LNCaP clone FGC (cell line): Measurements from ENCODE around the gene MAN1C1.

Experiments used
- DNase-seq: peaks from one replicate; pipeline ENCODE4 v3.0.0-alpha.2; 2011; ENCODE audit warnings: low read depth
- H3K4me3 ChIP-seq: 2 replicates; pipeline ENCODE4 v1.5.1; 2011; ENCODE audit warnings: mild to moderate bottlenecking, low read depth, low read length, control low read depth
- TF ChIP-seq, protein P1 (sequence below): IDR thresholded peaks from 2 replicates; pipeline ENCODE4 v1.5.1; 2012; ENCODE audit warnings: mild to moderate bottlenecking; ENCODE audit not compliant: control insufficient read depth, insufficient read depth; ENCODE audit errors: extremely low read depth

MAN1C1 gene

DNA sequence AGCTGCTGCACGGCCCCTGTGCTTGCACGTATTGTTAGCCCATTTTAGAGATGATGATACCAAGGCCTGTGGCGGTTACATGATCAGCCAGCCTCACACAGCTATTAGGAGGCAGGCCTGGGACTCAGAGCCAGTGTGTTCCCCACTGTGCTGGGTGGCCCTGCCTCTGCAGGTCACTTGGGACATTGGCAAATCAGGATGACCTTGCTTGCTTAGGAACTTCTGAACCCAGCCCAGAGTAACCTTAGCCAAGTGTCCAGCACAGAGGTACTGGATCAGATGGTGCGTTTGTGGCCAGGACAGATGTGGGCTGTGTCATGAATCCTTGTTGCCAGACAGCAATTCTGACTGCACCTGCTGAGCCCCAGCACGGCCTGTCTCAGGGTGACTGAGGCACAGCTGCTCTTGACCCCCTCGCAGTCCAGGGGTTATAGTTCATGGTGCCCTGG lies 45.0 kb upstream of the MAN1C1 start:
- H3K4me3 ChIP-seq = no peak overlapping the region
- TF ChIP-seq, protein P1, sequence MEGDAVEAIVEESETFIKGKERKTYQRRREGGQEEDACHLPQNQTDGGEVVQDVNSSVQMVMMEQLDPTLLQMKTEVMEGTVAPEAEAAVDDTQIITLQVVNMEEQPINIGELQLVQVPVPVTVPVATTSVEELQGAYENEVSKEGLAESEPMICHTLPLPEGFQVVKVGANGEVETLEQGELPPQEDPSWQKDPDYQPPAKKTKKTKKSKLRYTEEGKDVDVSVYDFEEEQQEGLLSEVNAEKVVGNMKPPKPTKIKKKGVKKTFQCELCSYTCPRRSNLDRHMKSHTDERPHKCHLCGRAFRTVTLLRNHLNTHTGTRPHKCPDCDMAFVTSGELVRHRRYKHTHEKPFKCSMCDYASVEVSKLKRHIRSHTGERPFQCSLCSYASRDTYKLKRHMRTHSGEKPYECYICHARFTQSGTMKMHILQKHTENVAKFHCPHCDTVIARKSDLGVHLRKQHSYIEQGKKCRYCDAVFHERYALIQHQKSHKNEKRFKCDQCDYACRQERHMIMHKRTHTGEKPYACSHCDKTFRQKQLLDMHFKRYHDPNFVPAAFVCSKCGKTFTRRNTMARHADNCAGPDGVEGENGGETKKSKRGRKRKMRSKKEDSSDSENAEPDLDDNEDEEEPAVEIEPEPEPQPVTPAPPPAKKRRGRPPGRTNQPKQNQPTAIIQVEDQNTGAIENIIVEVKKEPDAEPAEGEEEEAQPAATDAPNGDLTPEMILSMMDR = no peak
- no peak for DNase-seq

DNA sequence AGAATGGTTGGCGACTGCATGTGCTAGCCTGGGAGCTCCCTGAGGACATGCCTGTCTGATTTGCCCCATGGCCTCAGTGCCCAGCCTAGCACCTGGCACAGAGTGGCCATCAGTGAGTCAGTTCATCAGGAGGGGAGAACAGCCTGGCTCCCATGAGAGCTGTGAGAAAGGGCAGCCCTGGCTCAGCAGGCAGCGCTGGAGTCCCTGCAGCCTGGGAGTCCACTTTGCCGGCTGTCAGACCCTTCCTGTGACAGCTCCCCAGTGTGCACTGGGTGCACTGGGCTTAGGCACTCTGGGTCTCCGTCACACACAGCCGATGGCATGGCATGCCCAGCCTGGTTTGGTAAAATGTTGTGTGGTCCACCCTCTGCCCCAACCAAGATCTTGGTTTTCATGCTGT lies 44.5 kb upstream of the MAN1C1 start:
- TF ChIP-seq, protein P1 = no peak
- no peak for DNase-seq
- no peak overlapping the region for H3K4me3 ChIP-seq

DNA sequence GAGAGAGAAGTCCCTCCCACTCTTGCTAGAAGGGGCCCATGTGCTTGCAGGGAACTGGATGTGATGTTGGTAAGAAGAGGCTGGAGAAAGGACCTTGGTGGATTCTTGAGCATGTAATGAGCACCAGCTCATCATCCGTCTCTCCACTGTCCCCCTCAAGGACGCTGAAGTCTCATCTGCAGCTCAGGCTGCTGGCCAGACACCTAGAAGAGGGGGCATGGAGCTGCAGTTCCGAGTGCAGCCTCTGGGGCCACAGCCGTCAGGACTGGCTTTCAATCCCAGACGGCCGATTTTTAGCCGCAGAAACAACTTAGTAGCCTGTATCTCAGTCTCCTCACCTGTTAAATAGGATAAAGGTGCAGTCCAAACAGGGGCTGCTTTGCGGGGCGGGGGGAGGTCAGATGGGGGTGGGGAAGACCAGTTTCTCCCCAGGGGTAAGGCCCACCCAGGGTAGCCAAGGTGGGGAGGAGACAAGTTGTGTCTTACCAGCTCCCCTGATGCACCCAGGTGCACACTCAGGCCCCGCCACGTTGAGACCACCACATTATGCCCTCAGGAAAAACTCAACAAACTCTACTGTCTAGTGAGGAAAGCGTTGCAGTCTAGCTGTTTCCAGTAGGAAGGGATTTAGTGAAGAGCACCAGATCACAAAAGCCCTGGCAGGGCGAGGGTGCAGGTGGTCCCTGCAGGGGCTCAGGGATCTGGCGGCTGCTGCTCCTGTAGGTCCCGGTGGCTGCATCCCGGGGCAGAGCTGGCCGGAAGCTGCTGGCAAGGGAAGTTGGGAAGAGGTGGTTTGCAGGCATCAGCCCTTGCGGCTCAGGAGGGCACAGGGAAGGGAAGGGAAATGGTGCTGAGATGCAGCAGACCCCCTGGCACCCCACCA lies 43.6 kb upstream of the MAN1C1 start:
- no peak overlapping the region for H3K4me3 ChIP-seq
- no peak for DNase-seq
- TF ChIP-seq, protein P1 = peak; percentile 23; the same call in 1 of the 2 replicates

DNA sequence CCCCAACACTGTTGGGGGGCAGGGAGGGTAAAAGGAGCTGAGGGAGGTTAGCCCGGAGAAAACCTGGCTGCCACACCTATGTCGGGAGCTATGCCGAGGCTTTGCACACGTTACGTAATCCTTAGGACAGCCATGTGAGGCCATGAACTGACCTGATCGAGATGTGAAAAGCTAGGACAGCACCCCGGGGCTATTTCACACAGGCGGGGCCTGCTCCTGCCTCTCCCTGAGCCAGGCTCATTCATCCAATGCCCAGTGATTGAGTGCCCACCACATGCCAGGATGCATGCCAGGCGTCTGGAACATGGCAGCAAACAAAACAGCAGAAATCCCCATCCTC lies 43.0 kb upstream of the MAN1C1 start:
- TF ChIP-seq, protein P1 = no peak
- DNase-seq = no peak
- no peak overlapping the region for H3K4me3 ChIP-seq

DNA sequence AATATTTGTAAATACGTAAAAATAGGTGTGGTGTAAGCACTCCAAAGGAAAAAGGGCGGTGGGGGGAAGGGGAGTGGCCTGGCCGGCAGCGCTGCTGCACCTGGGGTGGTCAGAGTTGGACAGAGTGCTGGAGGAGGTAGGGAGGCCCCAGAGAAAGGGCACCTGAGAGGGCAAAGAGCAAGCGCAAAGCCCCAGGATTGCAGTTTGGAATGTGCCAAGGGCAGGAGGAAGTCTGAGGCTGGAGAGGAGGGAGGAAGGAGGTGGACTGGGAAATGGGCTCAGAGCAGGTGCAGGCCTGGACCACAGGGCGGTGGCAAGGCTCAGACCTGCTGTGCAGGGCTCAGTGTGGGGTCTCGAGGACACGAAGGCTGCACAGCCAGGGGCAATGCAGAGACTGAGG lies 42.6 kb upstream of the MAN1C1 start:
- H3K4me3 ChIP-seq = no peak overlapping the region
- TF ChIP-seq, protein P1 = no peak
- no peak for DNase-seq

DNA sequence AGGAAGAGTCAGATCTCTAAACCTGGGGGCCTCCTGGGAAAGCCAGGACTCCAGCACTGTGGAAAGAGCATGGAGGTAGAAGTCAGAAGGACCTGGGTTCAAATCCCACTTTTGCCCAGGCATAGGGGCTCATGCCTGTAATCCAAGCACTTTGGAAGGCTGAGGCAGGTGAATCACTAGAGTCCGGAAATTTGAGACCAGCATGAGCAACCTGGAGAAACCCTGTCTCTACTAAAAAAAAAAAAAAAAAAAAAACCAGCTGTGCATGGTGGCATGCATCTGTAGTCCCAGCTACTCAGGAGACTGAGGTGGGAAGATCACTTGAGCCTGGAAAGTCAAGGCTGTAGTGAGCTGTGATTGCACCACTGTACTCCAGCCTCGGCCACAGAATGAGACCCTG lies 41.4 kb upstream of the MAN1C1 start:
- H3K4me3 ChIP-seq = no peak overlapping the region
- DNase-seq = no peak
- TF ChIP-seq, protein P1 = no peak
